Tibial nerve (tissue), 4 donors: ENCODE data around the gene HAUS7. TPM values are rescaled to one million over a fixed set of nuclear protein-coding genes. Genes with fewer than 3 reads are reported as not detected.

ENCODE experiments used
- DNase-seq, 2 donors: peaks; one replicate each; pipeline ENCODE4 v3.0.0-alpha.2; 2019; ENCODE audit warnings: low spot score in 2 of 2
- H3K27ac ChIP-seq, 4 donors: fragments of 200-600 bp; sonication (generic) in 3 of 4; one replicate each; pipeline ENCODE4 v1.5.1; 2017 to 2019; ENCODE audit warnings: mild to moderate bottlenecking in 1 of 4
- H3K27me3 ChIP-seq, 2 donors: fragments of 200-600 bp; sonication (generic) in 1 of 2; one replicate each; pipeline versions ENCODE4 v1.5.1 to v1.6.0; 2017 to 2019
- H3K36me3 ChIP-seq, 3 donors: fragments of 200-600 bp; sonication (generic); one replicate each; pipeline ENCODE4 v1.5.1; 2018 to 2019
- H3K4me1 ChIP-seq, 4 donors: fragments of 200-600 bp; sonication (generic) in 3 of 4; one replicate each; pipeline ENCODE4 v1.5.1; 2017 to 2019
- H3K4me3 ChIP-seq, 4 donors: fragments of 200-600 bp; sonication (generic) in 3 of 4; one replicate each; pipeline ENCODE4 v1.5.1; 2017 to 2019; ENCODE audit warnings: mild to moderate bottlenecking in 1 of 4, moderate library complexity in 1 of 4
- H3K9me3 ChIP-seq, 4 donors: fragments of 200-600 bp; sonication (generic) in 3 of 4; one replicate each; pipeline ENCODE4 v1.5.1; 2017 to 2019
- CTCF ChIP-seq, 5 experiments: fragments of 200-600 bp in 3 of 5; fragments of 450-650 bp in 2 of 5; sonication (generic) in 3 of 5; IDR thresholded peaks; one replicate each; pipeline ENCODE4 v1.5.1; 2016 to 2019; ENCODE audit warnings: antibody characterized with exemption in 5 of 5, mild to moderate bottlenecking in 3 of 5, moderate library complexity in 2 of 5
- EP300 ChIP-seq, 2 donors: sonication (generic); formaldehyde crosslinking; IDR thresholded peaks; one replicate each; pipeline ENCODE4 v1.6.1; 2017; ENCODE audit warnings: antibody characterized with exemption in 2 of 2, mild to moderate bottlenecking in 1 of 2
- POLR2A ChIP-seq, 2 donors: fragments of 450-650 bp; IDR thresholded peaks; one replicate each; pipeline ENCODE4 v1.6.1; 2017; ENCODE audit warnings: antibody characterized with exemption in 2 of 2, mild to moderate bottlenecking in 2 of 2, moderate library complexity in 2 of 2
- WGBS, 2 donors: methylation state at CpG; one replicate each; pipeline ENCODE4 v1.1.5; 2018; 5-methylcytosine and 5-hydroxymethylcytosine counted together
- total RNA-seq, 4 donors: library from RNA; depleted of rRNA; stranded (reverse); fragments of >200 nt; gene quantifications; one replicate each; pipeline ENCODE4 v1.1.0, GENCODE V29; 2016

The HAUS7 gene
- total RNA-seq, 4 donors from 2014 or later: 27.8 to 79.8 (median 30.6) TPM

GRCh38 chrX:153477901-153478300, 7.5 kb upstream of the HAUS7 start:
- H3K4me1 ChIP-seq: peaks cover 0 to 57% (median 2%) of the 10 kb centered on the region in 4 donors
- H3K9me3 ChIP-seq: no peaks in the 10 kb centered on the region
- 56 to 58% methylated on average over 3 to 9 of the region's 9 CpGs for WGBS, 2 donors
- peak overlapping the region in 2 of 4 donors; percentile 38 to 75 for H3K27ac ChIP-seq
- DNase-seq: no peak
- no peak for TF ChIP-seq EP300 (IDR thresholded peaks at IDR 0.05)
- no peak for TF ChIP-seq CTCF (IDR thresholded peaks at IDR 0.05)
- no peak for TF ChIP-seq POLR2A (IDR thresholded peaks at IDR 0.05)
- H3K4me3 ChIP-seq: no peak overlapping the region
- H3K27me3 ChIP-seq: no peaks in the 10 kb centered on the region
- no peaks in the 10 kb centered on the region for H3K36me3 ChIP-seq

DNA sequence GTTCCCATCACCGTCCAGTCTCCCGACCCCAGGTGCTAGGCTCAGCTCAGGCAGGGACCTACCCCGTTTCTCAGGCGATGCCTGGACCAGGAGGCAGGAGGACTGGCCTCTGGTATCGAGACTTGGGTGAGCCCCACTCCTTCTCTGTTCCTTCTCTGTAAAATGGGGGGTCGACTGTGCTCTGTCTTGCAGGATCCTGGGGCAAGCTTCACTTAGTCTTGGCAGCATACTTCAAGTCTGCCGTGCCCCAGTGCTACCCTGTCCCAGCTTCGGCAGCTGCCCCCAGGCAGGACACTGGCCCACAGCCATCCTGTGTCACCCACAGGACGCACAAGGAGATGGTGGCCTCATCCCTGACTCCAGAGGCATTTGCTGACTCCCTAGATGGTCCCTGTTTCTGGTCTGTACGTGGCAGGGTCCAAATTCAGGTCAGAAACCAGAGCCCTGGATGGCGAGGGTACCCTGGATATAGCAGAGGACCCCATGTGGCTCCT, 7.0 kb upstream of the HAUS7 start:
- Histone ChIP-seq H3K9me3 (no peaks in the 10 kb centered on the region), H3K4me3 (no peak overlapping the region), H3K27me3 (no peaks in the 10 kb centered on the region), H3K4me1 (peaks cover 0 to 57% (median 2%) of the 10 kb centered on the region in 4 donors), H3K36me3 (no peaks in the 10 kb centered on the region), H3K27ac (peak overlapping the region in 3 of 4 donors; percentile 15 to 75 (median 68))
- TF ChIP-seq POLR2A (IDR thresholded peaks at IDR 0.05) (no peak), CTCF (IDR thresholded peaks at IDR 0.05) (no peak), EP300 (IDR thresholded peaks at IDR 0.05) (no peak)
- WGBS, 2 donors: 60 to 65% methylated on average over 6 to 7 of the region's 11 CpGs
- DNase-seq: no peak

GRCh38 chrX:153476666-153477363, 6.4 kb upstream of the HAUS7 start:
- no peaks in the 10 kb centered on the region for H3K27me3 ChIP-seq
- DNase-seq: no peak
- no peaks in the 10 kb centered on the region for H3K36me3 ChIP-seq
- TF ChIP-seq POLR2A (IDR thresholded peaks at IDR 0.05) (no peak), EP300 (IDR thresholded peaks at IDR 0.05) (no peak), CTCF (IDR thresholded peaks at IDR 0.05) (no peak)
- H3K9me3 ChIP-seq: no peaks in the 10 kb centered on the region
- H3K27ac ChIP-seq: peak overlapping the region in 3 of 4 donors; percentile 15 to 75 (median 68)
- no peak overlapping the region for H3K4me3 ChIP-seq
- H3K4me1 ChIP-seq: peaks cover 0 to 57% (median 2%) of the 10 kb centered on the region in 4 donors
- 16 to 69% methylated on average over 6 to 13 of the region's 16 CpGs for WGBS, 2 donors

- peak overlapping the region in 1 of 4 donors; percentile 68 for H3K27ac ChIP-seq
- H3K36me3 ChIP-seq: no peaks in the 10 kb centered on the region
- no peak overlapping the region for H3K4me3 ChIP-seq
- TF ChIP-seq CTCF (IDR thresholded peaks at IDR 0.05): no peak
- no peak for TF ChIP-seq EP300 (IDR thresholded peaks at IDR 0.05)
- no peak for TF ChIP-seq POLR2A (IDR thresholded peaks at IDR 0.05)
- H3K9me3 ChIP-seq: no peaks in the 10 kb centered on the region
- 89 to 95% methylated on average over 8 to 11 of the region's 11 CpGs for WGBS, 2 donors
- no peaks in the 10 kb centered on the region for H3K27me3 ChIP-seq
- DNase-seq: no peak
- H3K4me1 ChIP-seq: peaks cover 0 to 66% (median 2%) of the 10 kb centered on the region in 4 donors
These were observed 5.4 kb upstream of the HAUS7 start for GRCh38 chrX:153475751-153476281.

DNA sequence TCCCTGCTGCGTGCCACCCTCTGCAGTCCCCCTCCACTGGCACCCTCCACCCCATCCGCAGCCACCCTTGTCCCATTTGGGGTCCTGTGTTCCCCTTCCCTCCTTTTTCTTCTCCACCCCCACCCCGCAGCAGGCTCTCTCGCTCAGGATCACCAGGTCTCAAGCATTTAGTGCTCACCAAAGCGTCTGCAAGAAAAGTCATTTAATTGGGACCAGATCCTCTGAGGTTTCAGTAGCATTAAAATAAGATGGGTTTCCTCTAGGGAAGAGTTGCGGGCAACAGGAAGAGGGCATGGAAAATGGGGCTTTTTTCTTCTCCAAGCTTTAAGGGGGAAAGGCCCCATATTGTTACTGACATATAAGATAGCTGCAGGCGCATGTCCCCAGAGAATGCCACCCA, 4.9 kb upstream of the HAUS7 start:
- Histone ChIP-seq H3K27me3 (no peaks in the 10 kb centered on the region), H3K4me1 (peaks cover 0 to 66% (median 2%) of the 10 kb centered on the region in 4 donors), H3K9me3 (no peaks in the 10 kb centered on the region), H3K36me3 (no peaks in the 10 kb centered on the region), H3K4me3 (peak overlapping the region in 1 of 4 donors; percentile 45), H3K27ac (peak overlapping the region in 2 of 4 donors; percentile 63 to 64)
- no peak for DNase-seq
- no peak for TF ChIP-seq EP300 (IDR thresholded peaks at IDR 0.05)
- no peak for TF ChIP-seq POLR2A (IDR thresholded peaks at IDR 0.05)
- no peak for TF ChIP-seq CTCF (IDR thresholded peaks at IDR 0.05)
- WGBS, 2 donors: 75 to 82% methylated on average over 6 to 7 of the region's 7 CpGs
